Endothelial cell of umbilical vein (primary cell): ENCODE data around the gene RNF112.

Source experiments
- EZH2 ChIP-seq: IDR thresholded peaks from 2 replicates; pipeline ENCODE4 v1.6.1; 2012; ENCODE audit warnings: borderline replicate concordance, low read depth, mild to moderate bottlenecking, moderate library complexity, low read length, inconsistent platforms; ENCODE audit not compliant: severe bottlenecking
- FOS ChIP-seq: IDR thresholded peaks from 2 replicates; pipeline ENCODE4 v1.6.1; 2011; ENCODE audit warnings: mild to moderate bottlenecking, low read length, moderate library complexity, borderline replicate concordance; ENCODE audit not compliant: insufficient read depth
- MYC ChIP-seq: IDR thresholded peaks from one replicate; pipeline ENCODE4 v1.6.1; 2011; ENCODE audit warnings: mild to moderate bottlenecking, low read depth, low read length
- POLR2A ChIP-seq: IDR thresholded peaks from 2 replicates; pipeline ENCODE4 v1.6.1; 2012; ENCODE audit warnings: low read depth, mild to moderate bottlenecking, control low read depth, low read length
- POLR2AphosphoS5 ChIP-seq: IDR thresholded peaks from 2 replicates; pipeline ENCODE4 v1.6.1; 2012; ENCODE audit warnings: low read depth, mild to moderate bottlenecking, control low read depth, low read length, moderate library complexity; ENCODE audit not compliant: insufficient read depth
- TF ChIP-seq, protein P1 (sequence below), 2 donors: IDR thresholded peaks; 1 replicate in 1 of 2; 2 replicates in 1 of 2; pipeline ENCODE4 v1.5.1; 2011; ENCODE audit warnings: low read length in 2 of 2, mild to moderate bottlenecking in 2 of 2, moderate library complexity in 2 of 2, control low read depth in 1 of 2, inconsistent platforms in 1 of 2, low read depth in 1 of 2; ENCODE audit not compliant: insufficient read depth in 1 of 2; ENCODE audit errors: extremely low read depth in 1 of 2
- TF ChIP-seq, protein P2 (sequence below): IDR thresholded peaks from 2 replicates; pipeline ENCODE4 v1.6.1; 2011; ENCODE audit not compliant: insufficient read depth, insufficient read length

DNA sequence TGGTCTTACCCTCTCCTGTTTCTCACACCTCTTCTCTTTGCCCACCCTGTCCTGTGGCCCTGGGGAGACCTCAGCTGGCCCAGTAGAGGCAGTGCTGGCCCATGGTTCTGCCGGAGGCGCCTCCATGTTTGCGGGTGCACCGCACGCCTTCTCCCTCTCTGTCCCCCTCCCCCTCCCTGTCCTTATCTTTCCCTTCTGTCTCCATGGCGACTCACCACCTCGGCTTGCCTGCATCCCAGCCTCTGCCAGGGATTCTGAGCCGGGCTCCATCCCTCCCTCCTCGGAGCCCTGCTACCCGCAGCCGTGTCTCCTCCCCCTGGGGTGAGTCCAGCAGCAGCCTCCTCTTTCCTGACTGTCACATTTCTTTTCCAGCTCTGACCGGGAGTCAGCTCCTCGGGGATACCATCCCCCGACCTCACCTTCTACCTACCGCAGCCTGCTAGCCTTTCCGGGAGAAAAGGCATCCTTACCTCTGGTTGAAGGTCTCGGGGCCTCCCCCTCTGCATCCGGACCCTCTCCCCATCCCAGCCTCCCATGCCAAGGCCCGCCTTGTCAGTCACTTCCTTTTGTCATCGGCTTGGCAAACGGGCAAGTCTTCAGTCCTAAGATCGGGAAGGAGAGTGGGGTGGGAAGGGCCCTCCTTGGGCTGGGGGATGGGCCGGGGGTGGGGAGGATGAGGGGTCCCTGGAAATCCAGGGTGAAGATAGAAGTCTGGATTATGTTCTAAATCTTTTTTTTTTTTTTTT, at the start of gene RNF112:
- no peak for TF ChIP-seq POLR2AphosphoS5
- TF ChIP-seq, protein P1, sequence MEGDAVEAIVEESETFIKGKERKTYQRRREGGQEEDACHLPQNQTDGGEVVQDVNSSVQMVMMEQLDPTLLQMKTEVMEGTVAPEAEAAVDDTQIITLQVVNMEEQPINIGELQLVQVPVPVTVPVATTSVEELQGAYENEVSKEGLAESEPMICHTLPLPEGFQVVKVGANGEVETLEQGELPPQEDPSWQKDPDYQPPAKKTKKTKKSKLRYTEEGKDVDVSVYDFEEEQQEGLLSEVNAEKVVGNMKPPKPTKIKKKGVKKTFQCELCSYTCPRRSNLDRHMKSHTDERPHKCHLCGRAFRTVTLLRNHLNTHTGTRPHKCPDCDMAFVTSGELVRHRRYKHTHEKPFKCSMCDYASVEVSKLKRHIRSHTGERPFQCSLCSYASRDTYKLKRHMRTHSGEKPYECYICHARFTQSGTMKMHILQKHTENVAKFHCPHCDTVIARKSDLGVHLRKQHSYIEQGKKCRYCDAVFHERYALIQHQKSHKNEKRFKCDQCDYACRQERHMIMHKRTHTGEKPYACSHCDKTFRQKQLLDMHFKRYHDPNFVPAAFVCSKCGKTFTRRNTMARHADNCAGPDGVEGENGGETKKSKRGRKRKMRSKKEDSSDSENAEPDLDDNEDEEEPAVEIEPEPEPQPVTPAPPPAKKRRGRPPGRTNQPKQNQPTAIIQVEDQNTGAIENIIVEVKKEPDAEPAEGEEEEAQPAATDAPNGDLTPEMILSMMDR (IDR thresholded peaks at IDR 0.05; ENCODE audit: extremely low read depth in 1 of 2, insufficient read depth in 1 of 2, low read depth in 1 of 2, low read length in 2 of 2) = no peak
- TF ChIP-seq POLR2A = no peak
- TF ChIP-seq MYC = no peak
- no peak for TF ChIP-seq EZH2
- TF ChIP-seq, protein P2, sequence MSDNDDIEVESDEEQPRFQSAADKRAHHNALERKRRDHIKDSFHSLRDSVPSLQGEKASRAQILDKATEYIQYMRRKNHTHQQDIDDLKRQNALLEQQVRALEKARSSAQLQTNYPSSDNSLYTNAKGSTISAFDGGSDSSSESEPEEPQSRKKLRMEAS = no peak
- TF ChIP-seq FOS = no peak
